NCI-H1694 (cell line): ENCODE data around the gene PHACTR3.

Source experiments
- DNase-seq: peaks from one replicate; lab custom pipeline; 2025; lab: John Stamatoyannopoulos, UW

Gene PHACTR3

GRCh38 chr20:59731376-59731775 lies 127.0 kb downstream of the PHACTR3 start:
- no peak for DNase-seq

GRCh38 chr20:59733351-59733750 lies 129.0 kb downstream of the PHACTR3 start:
- no peak for DNase-seq

- DNase-seq: no peak
Measured at GRCh38 chr20:59735486-59735885, 131.1 kb downstream of the PHACTR3 start.

- DNase-seq: no peak
Measured at GRCh38 chr20:59735917-59736316, 131.6 kb downstream of the PHACTR3 start.

GRCh38 chr20:59736366-59736765 lies 132.0 kb downstream of the PHACTR3 start:
- DNase-seq: no peak

GRCh38 chr20:59737073-59737666 lies 132.8 kb downstream of the PHACTR3 start:
- no peak for DNase-seq

GRCh38 chr20:59737816-59738215 lies 133.5 kb downstream of the PHACTR3 start:
- DNase-seq: no peak

- no peak for DNase-seq
Measured at GRCh38 chr20:59738851-59739250, 134.5 kb downstream of the PHACTR3 start.

GRCh38 chr20:59740621-59741020 lies 136.3 kb downstream of the PHACTR3 start:
- DNase-seq: no peak

GRCh38 chr20:59741073-59741472 lies 136.7 kb downstream of the PHACTR3 start:
- DNase-seq: no peak

- DNase-seq: no peak
Measured at GRCh38 chr20:59742351-59743095, 138.2 kb downstream of the PHACTR3 start.

GRCh38 chr20:59743308-59743707 lies 139.0 kb downstream of the PHACTR3 start:
- no peak for DNase-seq

GRCh38 chr20:59743767-59744485 lies 139.6 kb downstream of the PHACTR3 start:
- DNase-seq: no peak

- no peak for DNase-seq
Measured at GRCh38 chr20:59744756-59745155, 140.4 kb downstream of the PHACTR3 start.

- DNase-seq: no peak
Measured at GRCh38 chr20:59745201-59745600, 140.9 kb downstream of the PHACTR3 start.

GRCh38 chr20:59745716-59746115 lies 141.4 kb downstream of the PHACTR3 start:
- DNase-seq: no peak

- DNase-seq: no peak
Measured at GRCh38 chr20:59746155-59746554, 141.8 kb downstream of the PHACTR3 start.

- DNase-seq: no peak
Measured at GRCh38 chr20:59747671-59748515, 143.6 kb downstream of the PHACTR3 start.

- no peak for DNase-seq
Measured at GRCh38 chr20:59748619-59749191, 144.4 kb downstream of the PHACTR3 start.

- no peak for DNase-seq
Measured at GRCh38 chr20:59749301-59749700, 145.0 kb downstream of the PHACTR3 start.

- no peak for DNase-seq
Measured at GRCh38 chr20:59750209-59750840, 146.0 kb downstream of the PHACTR3 start.
